IMR-90 (cell line): ENCODE data around the gene TGFBR1. TPM values are rescaled to one million over a fixed set of nuclear protein-coding genes. Genes with fewer than 3 reads are reported as not detected.

Experiments
- ATAC-seq: fragments of 200-7000 bp; cut with Tn5 transposase; 2 replicates; pipeline ENCODE4 v1.9.1; 2020; ENCODE audit warnings: low read depth, mild to moderate bottlenecking, moderate library complexity
- BruUV-seq: library from RNA; stranded (reverse); fragments of 400-500 nt; replicated peaks from 2 replicates; lab custom pipeline; 2021; lab: Mats Ljungman, UMichigan
- CTCF ChIA-PET: fragments of 300-600 bp; formaldehyde crosslinking; extraction: SDS; loops from one replicate; lab custom pipeline; 2021; ENCODE audit warnings: antibody characterized with exemption; lab: Yijun Ruan, JAX
- POLR2A ChIA-PET: fragments of 300-600 bp; sonication (Branson Sonifier 250); formaldehyde crosslinking; loops from one replicate; lab custom pipeline; 2022; ENCODE audit warnings: antibody characterized with exemption; ENCODE audit not compliant: unreplicated experiment; lab: Charles Lee
- DNase-seq: peaks from one replicate; pipeline ENCODE4 v3.0.0; 2013
- H2AFZ ChIP-seq: replicated peaks from 2 replicates; pipeline ENCODE3; 2013; ENCODE audit warnings: low read length, mild to moderate bottlenecking; ENCODE audit not compliant: poor library complexity
- H2AK5ac ChIP-seq: 2 replicates; pipeline ENCODE4 v1.6.1; 2013; ENCODE audit warnings: low read depth, low read length, inconsistent platforms
- H2AK9ac ChIP-seq: replicated peaks from 2 replicates; pipeline ENCODE3; 2013; ENCODE audit warnings: mild to moderate bottlenecking, low read depth, low read length, moderate library complexity; ENCODE audit not compliant: poor library complexity
- H2BK120ac ChIP-seq: 2 replicates; pipeline ENCODE4 v1.6.1; 2013; ENCODE audit warnings: low read depth, low read length, inconsistent platforms
- H2BK15ac ChIP-seq: 3 replicates; pipeline ENCODE4 v1.6.1; 2013; ENCODE audit warnings: low read depth, low read length, inconsistent platforms
- H2BK20ac ChIP-seq: 2 replicates; pipeline ENCODE4 v1.6.1; 2013; ENCODE audit warnings: low read depth, mild to moderate bottlenecking, inconsistent platforms, low read length, moderate library complexity
- H2BK5ac ChIP-seq: 2 replicates; pipeline ENCODE4 v1.6.1; 2013; ENCODE audit warnings: mild to moderate bottlenecking, low read depth, low read length, inconsistent platforms; ENCODE audit not compliant: poor library complexity, severe bottlenecking
- H3K14ac ChIP-seq: replicated peaks from 2 replicates; pipeline ENCODE4 v1.6.1; 2013; ENCODE audit warnings: low read depth, low read length, inconsistent platforms
- H3K18ac ChIP-seq: 2 replicates; pipeline ENCODE4 v1.6.1; 2013; ENCODE audit warnings: low read depth, low read length, control low read depth
- H3K23ac ChIP-seq: 2 replicates; pipeline ENCODE4 v1.6.1; 2013; ENCODE audit warnings: low read depth, low read length, inconsistent platforms
- H3K27ac ChIP-seq: 2 replicates; pipeline ENCODE4 v1.5.1; 2013; ENCODE audit warnings: mild to moderate bottlenecking, control low read depth, low read length; ENCODE audit not compliant: insufficient read depth
- H3K27me3 ChIP-seq: 2 replicates; pipeline ENCODE4 v1.6.1; 2013; ENCODE audit warnings: low read length; ENCODE audit not compliant: control insufficient read depth, insufficient read depth
- H3K36me3 ChIP-seq: 2 replicates; pipeline ENCODE4 v1.6.1; 2013; ENCODE audit warnings: low read length, mixed read lengths; ENCODE audit not compliant: control insufficient read depth, insufficient read depth
- H3K4ac ChIP-seq: 2 replicates; pipeline ENCODE4 v1.6.1; 2013; ENCODE audit warnings: low read depth, low read length, inconsistent platforms
- H3K4me1 ChIP-seq: 2 replicates; pipeline ENCODE4 v1.6.1; 2013; ENCODE audit warnings: low read length, mixed read lengths; ENCODE audit not compliant: control insufficient read depth, insufficient read depth
- H3K4me2 ChIP-seq: 2 replicates; pipeline ENCODE4 v1.6.1; 2013; ENCODE audit warnings: low read depth, mild to moderate bottlenecking, control low read depth, low read length, moderate library complexity
- H3K4me3 ChIP-seq: 2 replicates; pipeline ENCODE4 v1.5.1; 2013; ENCODE audit warnings: low read depth, mild to moderate bottlenecking, control low read depth, low read length, moderate library complexity; ENCODE audit not compliant: insufficient read depth
- H3K56ac ChIP-seq: 2 replicates; pipeline ENCODE4 v1.6.1; 2013; ENCODE audit warnings: low read length, inconsistent platforms; ENCODE audit not compliant: insufficient read depth; ENCODE audit errors: extremely low read depth
- H3K79me1 ChIP-seq, 2 experiments: 2 replicates each; pipeline ENCODE4 v1.6.1; 2013; ENCODE audit warnings: low read length in 2 of 2, inconsistent platforms in 1 of 2, low read depth in 1 of 2
- H3K9ac ChIP-seq: 2 replicates; pipeline ENCODE4 v1.6.1; 2013; ENCODE audit warnings: low read depth, low read length, control low read depth
- H3K9me1 ChIP-seq: 2 replicates; pipeline ENCODE4 v1.6.1; 2013; ENCODE audit warnings: low read length, inconsistent platforms; ENCODE audit not compliant: insufficient read depth
- H3K9me3 ChIP-seq: 2 replicates; pipeline ENCODE4 v1.6.1; 2013; ENCODE audit warnings: low read length; ENCODE audit not compliant: control insufficient read depth, insufficient read depth
- H4K20me1 ChIP-seq: 2 replicates; pipeline ENCODE4 v1.6.1; 2013; ENCODE audit warnings: low read length, inconsistent platforms; ENCODE audit not compliant: insufficient read depth
- H4K5ac ChIP-seq: 2 replicates; pipeline ENCODE4 v1.6.1; 2013; ENCODE audit warnings: mild to moderate bottlenecking, low read depth, low read length, control low read depth
- H4K8ac ChIP-seq, 2 experiments: 2 replicates each; pipeline ENCODE4 v1.6.1; 2013; ENCODE audit warnings: low read depth in 2 of 2, low read length in 2 of 2, control low read depth in 1 of 2, inconsistent platforms in 1 of 2
- H4K91ac ChIP-seq: 2 replicates; pipeline ENCODE4 v1.6.1; 2013; ENCODE audit warnings: low read depth, low read length, inconsistent platforms; ENCODE audit not compliant: insufficient read depth
- CTCF ChIP-seq: conservative IDR thresholded peaks from 2 replicates; pipeline ENCODE4 v1.5.1; 2012; ENCODE audit warnings: mild to moderate bottlenecking, low read depth, low read length, improper control_type of control experiment
- MAFK ChIP-seq: IDR thresholded peaks from 2 replicates; pipeline ENCODE4 v1.6.1; 2012; ENCODE audit warnings: low read depth, low read length, improper control_type of control experiment
- MAZ ChIP-seq: IDR thresholded peaks from 2 replicates; pipeline ENCODE4 v1.6.1; 2012; ENCODE audit warnings: low read depth, mild to moderate bottlenecking, low read length, improper control_type of control experiment, moderate library complexity, borderline replicate concordance
- MXI1 ChIP-seq: IDR thresholded peaks from 2 replicates; pipeline ENCODE4 v1.6.1; 2012; ENCODE audit warnings: low read depth, mild to moderate bottlenecking, low read length, moderate library complexity, borderline replicate concordance
- NFE2L2 ChIP-seq: fragments of 150-350 bp; IDR thresholded peaks from 2 replicates; pipeline ENCODE4 v1.6.1; 2016; ENCODE audit warnings: low read depth, mild to moderate bottlenecking, low read length
- POLR2A ChIP-seq: IDR thresholded peaks from 2 replicates; pipeline ENCODE4 v1.6.1; 2012; ENCODE audit warnings: mild to moderate bottlenecking, low read depth, low read length
- RAD21 ChIP-seq: IDR thresholded peaks from 2 replicates; pipeline ENCODE4 v1.6.1; 2012; ENCODE audit warnings: low read length, improper control_type of control experiment
- SMC3 ChIP-seq: fragments of 150-350 bp; IDR thresholded peaks from 2 replicates; pipeline ENCODE4 v1.6.1; 2016; ENCODE audit warnings: low read depth, mild to moderate bottlenecking, antibody characterized with exemption, low read length, moderate library complexity
- WGBS, 2 experiments: methylation state at CpG; one replicate each; pipeline versions ENCODE4 v1.1.5 to v1.1.7; 2013; ENCODE audit warnings: missing lambda C conversion rate in 2 of 2; ENCODE audit not compliant: insufficient read length in 1 of 2; ENCODE audit errors: extremely low coverage in 2 of 2; 5-methylcytosine and 5-hydroxymethylcytosine counted together
- dilution Hi-C: fragments of 300-500 bp; cut with HindIII; formaldehyde crosslinking; loops from one replicate; pipeline ENCODE4 v1.14.3; 2018; ENCODE audit warnings: low sequenced_read_pairs; ENCODE audit not compliant: unreplicated experiment
- in situ Hi-C: fragments of 300-500 bp; cut with MboI; formaldehyde crosslinking; loops from 3 replicates; pipeline ENCODE4 v1.14.3; 2019; ENCODE audit warnings: low sequenced_read_pairs, inconsistent platforms, mixed read lengths
- intact Hi-C: fragments of 100-400 bp; cut with micrococcal nuclease; formaldehyde crosslinking; loops from 2 replicates; pipeline ENCODE4 v1.10.0; 2022
- polyA plus RNA-seq, 3 experiments: library from polyadenylated mRNA; depleted of rRNA; stranded (reverse); fragments of >200 nt; gene quantifications; 2 replicates each; pipeline ENCODE4 v1.2.3, GENCODE V29; 2012; ENCODE audit warnings: low replicate concordance in 1 of 3
- total RNA-seq: library from RNA; depleted of rRNA; stranded (reverse); fragments of >200 nt; gene quantifications from 2 replicates; pipeline ENCODE4 v1.2.3, GENCODE V29; 2012
- TF ChIP-seq, protein P1 (sequence below): fragments of 150-350 bp; IDR thresholded peaks from 2 replicates; pipeline ENCODE4 v1.6.1; 2017; ENCODE audit warnings: mild to moderate bottlenecking, antibody characterized with exemption, low read length, low read depth
- TF ChIP-seq, protein P2 (sequence below): fragments of 150-350 bp; IDR thresholded peaks from 2 replicates; pipeline ENCODE4 v1.6.1; 2016; ENCODE audit warnings: low read depth, mild to moderate bottlenecking, low read length, moderate library complexity, borderline replicate concordance

The TGFBR1 gene
- total and polyA plus RNA-seq, 2 of the 4 experiments (the other 2 are of a cell fraction), result 15.1 to 75.3 TPM

- no peaks in the 10 kb centered on the region for H3K9me1 ChIP-seq
- no peak overlapping the region for H3K4me2 ChIP-seq
- H3K18ac ChIP-seq, result no peak overlapping the region
- no peaks in the 10 kb centered on the region for H4K20me1 ChIP-seq
- no peak overlapping the region for H2AK5ac ChIP-seq
- no peak overlapping the region for H3K4me3 ChIP-seq
- H3K36me3 ChIP-seq, result no peaks in the 10 kb centered on the region
- TF ChIP-seq, protein P1, sequence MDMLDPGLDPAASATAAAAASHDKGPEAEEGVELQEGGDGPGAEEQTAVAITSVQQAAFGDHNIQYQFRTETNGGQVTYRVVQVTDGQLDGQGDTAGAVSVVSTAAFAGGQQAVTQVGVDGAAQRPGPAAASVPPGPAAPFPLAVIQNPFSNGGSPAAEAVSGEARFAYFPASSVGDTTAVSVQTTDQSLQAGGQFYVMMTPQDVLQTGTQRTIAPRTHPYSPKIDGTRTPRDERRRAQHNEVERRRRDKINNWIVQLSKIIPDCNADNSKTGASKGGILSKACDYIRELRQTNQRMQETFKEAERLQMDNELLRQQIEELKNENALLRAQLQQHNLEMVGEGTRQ, result no peak
- TF ChIP-seq CTCF (no peak), MAFK (no peak), RAD21 (no peak), MAZ (no peak), MXI1 (no peak), POLR2A (no peak), NFE2L2 (no peak), SMC3 (no peak)
- TF ChIP-seq, protein P2, sequence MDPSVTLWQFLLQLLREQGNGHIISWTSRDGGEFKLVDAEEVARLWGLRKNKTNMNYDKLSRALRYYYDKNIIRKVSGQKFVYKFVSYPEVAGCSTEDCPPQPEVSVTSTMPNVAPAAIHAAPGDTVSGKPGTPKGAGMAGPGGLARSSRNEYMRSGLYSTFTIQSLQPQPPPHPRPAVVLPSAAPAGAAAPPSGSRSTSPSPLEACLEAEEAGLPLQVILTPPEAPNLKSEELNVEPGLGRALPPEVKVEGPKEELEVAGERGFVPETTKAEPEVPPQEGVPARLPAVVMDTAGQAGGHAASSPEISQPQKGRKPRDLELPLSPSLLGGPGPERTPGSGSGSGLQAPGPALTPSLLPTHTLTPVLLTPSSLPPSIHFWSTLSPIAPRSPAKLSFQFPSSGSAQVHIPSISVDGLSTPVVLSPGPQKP, result no peak
- H2BK20ac ChIP-seq, result no peak overlapping the region
- H3K27me3 ChIP-seq, result peaks cover 26% of the 10 kb centered on the region
- H3K79me1 ChIP-seq, result no peaks in the 10 kb centered on the region
- DNase-seq (no peak), ATAC-seq (no peak)
- no peak overlapping the region for H4K91ac ChIP-seq
- dilution Hi-C loops, result no loop called here
- H2AK9ac ChIP-seq, result no peak overlapping the region
- H4K5ac ChIP-seq, result no peak overlapping the region
- CTCF ChIA-PET, result no interaction called here
- intact Hi-C loops, result loop anchor here (10.0 kb wide), 1 partner anchor 56 kb away; the partner anchor contains the start of genes ALG2 and SEC61B
- H2AFZ ChIP-seq, result no peak overlapping the region
- no peak overlapping the region for H3K9ac ChIP-seq
- H3K56ac ChIP-seq, result no peak overlapping the region
- no peaks in the 10 kb centered on the region for H3K9me3 ChIP-seq
- BruUV-seq, result no TSS peak
- H4K8ac ChIP-seq, result no peak overlapping the region
- H3K14ac ChIP-seq, result no peak overlapping the region
- POLR2A ChIA-PET, result no interaction called here
- H3K27ac ChIP-seq, result no peak overlapping the region
- no peak overlapping the region for H2BK5ac ChIP-seq
- H3K4me1 ChIP-seq, result peaks cover 10% of the 10 kb centered on the region
- WGBS, 2 experiments, result no CpG with 5 or more reads among the region's 2 CpGs
- no peak overlapping the region for H2BK120ac ChIP-seq
- no peak overlapping the region for H2BK15ac ChIP-seq
- no peak overlapping the region for H3K23ac ChIP-seq
- H3K4ac ChIP-seq, result no peak overlapping the region
- in situ Hi-C loops, result no loop called here
These were observed 64.2 kb downstream of the TGFBR1 start for GRCh38 chr9:99169086-99169485.
